GM21528 (cell line): ENCODE results near the gene CCDC178.
"Not testable (repeated sequence)": the region's sequence is repeated elsewhere in the genome, so short reads cannot be mapped to it uniquely, and the experiment has no call there.

Experiments used
- ATAC-seq: cut with Tn5 transposase; IDR thresholded peaks from one replicate; pipeline ENCODE4 v1.9.1; 2021; ENCODE audit warnings: mild to moderate bottlenecking, moderate library complexity; ENCODE audit not compliant: unreplicated experiment, low FRiP score

CCDC178 gene

DNA sequence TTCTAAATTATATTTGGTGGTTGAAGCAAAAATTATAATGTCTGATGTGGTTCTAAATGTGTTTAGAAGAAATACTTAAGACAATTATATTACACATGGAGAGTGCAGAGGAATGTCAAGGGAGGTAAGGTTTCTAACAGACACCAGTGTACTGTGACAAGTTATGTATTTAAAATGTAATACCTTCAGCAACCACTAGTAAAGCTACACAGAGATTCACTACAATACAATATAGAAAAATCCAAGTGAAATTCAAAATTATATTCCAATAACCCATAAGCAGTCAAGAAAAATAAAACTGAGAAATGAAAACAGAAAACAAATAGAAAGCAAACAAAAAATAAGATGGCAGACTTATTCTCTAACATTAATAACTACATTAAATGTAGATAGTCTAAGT is 418.2 kb downstream of the CCDC178 start:
- no peak for ATAC-seq

DNA sequence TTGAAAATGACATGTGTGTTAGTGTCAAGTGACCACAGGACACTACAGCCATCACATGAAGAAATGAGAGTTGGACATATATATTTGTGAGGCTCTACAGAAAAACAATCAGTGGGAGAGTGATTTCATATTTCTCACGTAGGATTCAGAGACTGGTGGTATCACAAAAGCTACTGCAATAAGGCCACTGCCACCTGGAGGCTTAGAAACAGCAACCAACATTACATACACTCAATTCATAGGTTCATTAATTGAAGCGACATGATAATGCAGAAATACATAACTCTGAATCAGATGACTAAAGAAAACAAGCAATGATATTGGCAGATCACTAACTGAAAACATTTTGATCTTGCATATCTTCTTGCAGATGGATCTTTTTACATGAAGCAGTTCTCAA is 419.6 kb downstream of the CCDC178 start:
- ATAC-seq: no peak

DNA sequence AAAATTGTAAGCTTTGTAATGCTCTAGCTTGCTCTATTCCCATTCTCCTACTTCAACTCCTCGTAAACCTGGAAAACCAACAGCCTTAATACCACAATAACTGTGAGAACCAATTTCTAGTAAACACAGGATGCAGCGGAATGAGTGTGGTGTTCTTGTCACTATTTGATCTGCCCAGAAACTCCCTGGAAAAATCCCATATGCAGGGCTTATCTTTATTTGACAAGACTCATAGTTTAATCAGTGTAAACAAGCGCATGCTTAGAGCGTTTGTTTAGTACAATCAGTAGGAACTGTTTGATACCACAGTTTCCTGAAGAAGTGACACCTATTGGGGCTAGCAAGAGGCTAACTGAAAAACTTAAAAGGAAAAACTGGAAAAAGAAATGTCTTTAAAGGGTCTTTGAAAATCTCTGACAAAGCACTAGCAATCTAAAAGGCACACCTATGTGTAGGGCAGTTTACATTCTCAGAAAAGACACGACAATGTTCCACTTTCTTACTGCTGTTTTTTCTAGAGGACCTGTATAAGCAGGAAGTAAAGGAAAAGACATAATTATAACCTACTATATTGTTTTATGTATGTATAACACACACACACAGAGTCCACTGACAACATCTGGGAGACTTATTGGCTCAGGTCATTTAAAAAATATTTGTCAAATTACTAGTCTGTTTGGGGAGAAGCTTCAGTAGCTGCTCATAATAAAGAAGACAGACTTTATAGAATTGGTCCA is 426.3 kb downstream of the CCDC178 start:
- ATAC-seq: no peak

DNA sequence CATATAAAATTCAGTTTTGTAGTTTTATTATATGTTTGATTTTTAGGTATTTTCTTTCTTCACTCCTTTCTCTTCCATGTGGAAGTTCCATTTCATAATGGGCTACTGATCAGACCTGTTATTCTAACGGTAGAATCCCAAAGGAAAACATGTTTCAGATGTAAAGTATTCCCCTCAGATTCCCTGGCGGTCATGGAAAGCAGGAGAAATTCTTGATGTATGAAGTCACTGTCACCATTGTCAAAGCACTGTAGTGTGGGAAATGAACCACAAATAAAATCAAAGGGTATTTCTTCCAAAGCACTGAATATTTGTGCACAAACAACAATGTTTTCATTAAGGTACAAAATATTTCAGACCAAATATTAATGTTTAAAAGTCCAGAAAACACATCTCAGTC is 430.4 kb downstream of the CCDC178 start:
- no peak for ATAC-seq

DNA sequence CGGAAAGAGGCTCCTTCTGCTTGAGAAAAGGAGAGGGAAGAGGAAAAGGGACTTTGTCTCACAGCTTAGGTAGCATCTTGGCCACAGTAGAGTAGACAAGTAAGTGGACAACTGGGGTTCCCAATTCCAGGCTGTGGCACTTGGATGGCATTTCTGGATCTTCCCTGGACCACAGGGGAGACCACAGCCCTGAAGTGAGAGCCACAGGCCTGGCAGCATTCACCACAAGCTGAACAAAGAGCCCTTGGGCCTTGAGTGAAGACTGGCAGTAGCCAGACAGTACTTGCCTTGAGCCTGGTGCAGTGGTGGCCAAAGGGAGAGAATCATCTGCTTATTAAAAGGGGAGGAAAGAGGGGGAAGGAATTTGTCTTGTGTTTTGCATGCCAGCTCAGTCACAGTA is 441.6 kb downstream of the CCDC178 start:
- no peak for ATAC-seq

DNA sequence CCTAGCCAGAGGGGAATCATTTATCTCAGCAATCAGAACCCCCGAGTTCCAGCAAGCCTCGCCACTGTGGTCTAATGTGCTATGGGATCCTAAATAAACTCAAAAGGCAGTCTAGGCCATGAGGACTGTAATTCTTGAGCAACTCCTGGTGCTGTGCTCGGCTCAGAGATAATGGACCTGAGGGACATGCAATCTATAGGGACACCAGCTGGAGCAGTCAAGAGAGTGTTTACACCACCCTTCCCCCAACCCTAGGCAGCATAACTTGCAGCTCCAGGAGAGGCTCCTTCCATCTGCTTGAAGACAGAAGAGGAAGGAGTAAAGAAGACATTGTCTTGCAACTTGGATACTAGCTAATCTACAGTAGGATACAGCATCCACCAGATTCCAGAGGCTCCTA is 442.2 kb downstream of the CCDC178 start:
- no peak for ATAC-seq

DNA sequence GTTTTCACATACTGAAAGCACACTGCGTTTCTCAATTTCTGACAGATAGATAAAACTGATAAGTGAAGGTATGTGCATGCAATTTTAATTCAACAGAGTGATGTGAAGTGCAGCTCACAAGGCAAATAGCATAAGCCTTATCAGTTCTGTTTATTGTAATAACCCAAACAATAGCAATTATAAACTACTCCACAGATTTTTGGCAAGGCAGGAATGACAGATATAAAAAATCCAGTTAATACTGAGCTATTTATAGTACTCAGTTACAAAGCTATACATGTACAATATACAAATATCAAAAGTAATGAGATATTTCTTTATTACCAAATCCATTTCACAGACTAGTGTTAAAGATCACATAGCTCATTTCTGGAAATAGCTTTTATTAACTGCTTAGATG is 456.8 kb downstream of the CCDC178 start:
- ATAC-seq: no peak

DNA sequence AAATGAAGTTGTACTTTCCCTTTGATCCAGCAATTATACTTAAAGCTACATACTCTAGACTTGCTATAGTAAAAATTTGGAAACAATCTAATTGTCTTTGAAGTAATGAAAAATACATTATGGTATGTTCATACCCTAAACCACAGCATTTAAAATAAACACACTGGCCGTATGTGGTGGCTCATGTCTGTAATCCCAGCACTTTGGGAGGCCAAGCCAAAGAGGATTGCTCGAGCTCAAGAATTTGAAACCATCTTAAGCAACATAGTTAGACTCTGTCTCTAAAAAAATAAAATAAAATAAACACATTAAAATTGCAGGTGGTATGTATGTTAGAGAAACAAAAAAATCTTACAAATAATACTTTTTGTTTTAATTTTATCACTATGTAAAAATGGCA is 459.6 kb downstream of the CCDC178 start:
- no peak for ATAC-seq

DNA sequence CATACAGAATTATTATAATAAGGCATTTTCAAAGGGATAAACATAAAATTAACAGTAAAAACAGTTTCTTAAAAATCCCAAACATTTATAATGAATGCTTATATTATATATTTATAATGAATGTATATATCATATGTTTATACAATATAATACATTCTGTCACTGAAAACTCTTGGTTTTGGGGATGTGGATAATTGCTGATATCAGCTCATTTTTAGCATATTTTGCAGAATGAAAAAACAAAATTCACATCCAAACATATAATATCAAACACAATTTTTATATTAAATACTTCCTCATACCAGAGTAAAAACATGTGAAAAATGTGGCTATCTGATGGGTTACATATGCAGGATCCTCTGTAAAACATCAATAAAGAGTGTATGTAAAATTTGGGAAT is 465.0 kb downstream of the CCDC178 start:
- ATAC-seq: no peak

DNA sequence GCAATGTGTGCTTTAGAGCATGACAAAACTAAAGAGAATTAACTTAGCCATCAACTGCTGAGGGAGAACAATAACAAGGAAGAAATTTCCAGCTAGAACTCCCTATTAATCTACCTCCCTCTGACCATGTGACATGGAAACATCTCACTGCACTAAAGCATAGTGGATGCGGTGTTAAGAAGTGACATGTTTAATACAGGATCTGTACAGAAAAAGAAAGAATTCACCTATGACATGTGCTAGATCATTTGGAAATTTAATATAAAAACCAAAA is 465.4 kb downstream of the CCDC178 start:
- ATAC-seq: peak; percentile 14

DNA sequence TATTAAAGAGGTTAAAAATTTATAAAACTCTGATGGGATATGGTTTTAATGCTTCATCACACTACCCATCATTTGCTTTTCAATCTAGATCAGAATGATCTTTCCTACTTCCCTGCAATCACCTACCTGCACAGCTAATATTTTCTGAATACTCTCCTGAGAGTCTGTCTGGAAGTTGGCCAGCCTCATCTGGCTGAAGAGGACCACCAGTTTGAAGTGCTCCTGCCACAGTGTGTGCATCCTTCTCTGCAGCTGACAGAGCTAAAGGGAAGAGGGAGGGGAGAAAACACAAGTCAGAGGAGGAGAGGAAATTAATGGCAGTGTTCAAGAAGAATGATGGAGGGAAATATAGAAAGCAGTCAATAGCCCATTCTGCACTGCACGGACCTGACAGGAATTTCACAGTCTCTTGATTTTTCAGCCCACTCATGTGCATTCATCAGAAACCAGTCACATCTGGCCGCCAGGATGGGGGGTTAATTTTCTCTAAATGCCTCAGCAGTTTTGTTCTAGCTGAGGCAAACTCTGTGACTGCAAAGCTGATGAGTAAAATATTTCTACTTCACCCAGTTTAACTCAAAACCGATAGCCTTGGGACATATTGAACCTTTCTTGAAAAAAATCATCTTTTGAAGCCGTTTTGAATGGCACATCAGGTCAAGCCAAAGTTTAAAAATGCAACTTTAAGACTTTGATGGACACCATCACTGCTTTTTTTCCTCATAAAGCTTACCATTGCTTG is 465.9 kb downstream of the CCDC178 start:
- ATAC-seq: peak; percentile 83

DNA sequence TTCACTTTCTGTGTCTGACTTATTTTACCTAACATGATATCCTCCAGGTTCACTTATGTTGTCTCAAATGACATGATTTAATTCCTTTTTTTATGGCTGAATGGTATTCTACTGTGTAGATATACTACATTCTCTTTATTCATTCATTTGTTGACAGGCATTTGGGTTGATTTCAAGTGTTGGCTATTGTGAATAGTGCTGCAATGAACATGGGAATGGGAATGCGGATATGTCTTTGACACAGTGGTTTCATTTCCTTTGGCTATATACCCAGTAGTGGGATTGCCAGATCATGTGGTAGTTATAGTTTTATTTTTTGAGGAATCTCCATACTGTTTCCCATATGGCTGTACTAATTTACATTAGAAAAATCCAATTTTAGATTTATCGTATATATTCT is 472.3 kb downstream of the CCDC178 start:
- ATAC-seq: no peak

DNA sequence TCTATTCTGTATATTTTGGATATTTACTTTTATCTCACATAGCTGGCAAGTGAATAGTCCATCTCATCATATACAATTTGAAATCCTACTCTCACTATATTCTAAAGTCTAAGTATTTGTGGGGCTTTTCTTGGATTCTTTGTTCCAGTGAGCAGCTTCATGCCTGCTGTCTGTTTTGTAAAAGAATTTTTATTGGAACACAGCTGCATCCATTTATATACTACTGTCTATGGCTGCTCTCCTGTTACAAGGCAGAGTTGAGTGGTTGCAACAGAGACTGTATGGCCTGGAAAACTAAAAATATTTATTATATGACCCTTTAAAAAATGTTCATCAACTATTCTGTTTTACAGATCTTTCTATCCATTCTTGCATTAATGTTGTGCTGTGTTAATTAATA is 474.4 kb downstream of the CCDC178 start:
- ATAC-seq: no peak

DNA sequence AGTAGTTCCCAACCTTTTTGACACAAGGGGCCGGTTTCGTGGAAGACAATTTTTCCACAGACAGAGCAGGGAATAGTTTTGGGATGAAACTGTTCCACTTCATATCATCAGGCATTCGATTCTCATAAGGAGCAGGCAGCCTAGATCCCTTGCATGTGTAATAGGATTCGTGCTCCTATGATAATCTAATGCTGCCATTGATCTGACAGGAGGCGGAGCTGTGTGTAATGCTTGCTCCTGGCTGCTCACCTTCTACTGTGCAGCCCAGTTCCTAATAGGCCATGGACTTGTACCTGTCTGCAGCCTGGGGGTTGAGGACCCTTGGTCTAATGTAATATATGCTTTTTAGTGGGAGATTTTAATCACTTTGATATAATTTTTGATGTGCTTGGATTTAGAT is 479.0 kb downstream of the CCDC178 start:
- no peak for ATAC-seq

DNA sequence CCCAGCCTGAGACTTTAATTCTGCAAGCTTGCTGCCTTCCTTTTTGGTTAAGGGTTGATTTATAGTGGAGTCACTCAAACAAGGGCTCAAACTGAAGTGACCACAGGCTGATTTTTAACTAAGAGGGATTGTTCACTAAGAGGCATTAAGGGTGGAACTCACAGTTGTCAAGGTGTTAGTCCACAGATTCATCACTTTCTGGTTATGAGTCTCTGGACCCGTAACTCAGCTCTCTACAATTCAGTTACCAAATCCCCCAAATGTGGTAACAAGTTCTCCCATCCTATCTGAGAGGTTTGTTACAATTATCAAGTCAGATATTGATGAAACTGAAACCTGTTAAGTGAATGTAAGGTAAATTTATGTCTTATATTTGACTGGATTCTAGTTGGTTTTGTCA is 481.8 kb downstream of the CCDC178 start:
- ATAC-seq: no peak

DNA sequence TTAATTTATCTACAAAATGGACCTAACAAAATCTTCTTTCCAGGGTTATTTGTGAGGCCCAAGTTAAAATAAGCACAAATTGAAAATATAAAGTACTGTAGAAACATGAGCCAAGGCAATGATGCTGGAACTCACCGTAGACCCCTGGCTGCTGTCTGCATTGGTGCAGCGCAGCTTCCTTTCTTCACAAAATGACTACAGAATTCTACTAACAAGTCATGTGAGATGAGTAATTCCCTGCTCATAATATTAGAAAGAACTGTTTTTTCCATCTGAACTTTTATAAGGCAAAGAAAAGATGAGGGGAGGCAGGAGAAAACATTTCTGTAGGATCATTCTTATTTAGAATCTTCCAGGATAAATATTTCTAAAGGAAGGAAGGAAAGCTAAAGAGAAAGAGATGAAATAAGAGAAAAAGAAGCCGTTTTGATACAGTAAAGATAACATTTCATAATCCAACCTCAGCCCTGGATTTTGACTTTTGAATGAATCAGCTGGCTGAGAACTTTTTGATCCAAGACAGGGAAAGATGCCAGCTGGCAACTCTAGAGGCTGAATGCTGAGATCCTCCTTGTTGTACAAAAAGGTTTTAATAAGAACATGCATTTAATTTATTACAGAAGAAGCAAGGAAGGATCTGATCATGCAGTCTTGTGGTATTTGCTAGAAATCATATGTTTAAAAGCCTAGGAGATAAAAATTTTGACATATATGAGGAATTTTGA is 483.8 kb downstream of the CCDC178 start:
- no peak for ATAC-seq

DNA sequence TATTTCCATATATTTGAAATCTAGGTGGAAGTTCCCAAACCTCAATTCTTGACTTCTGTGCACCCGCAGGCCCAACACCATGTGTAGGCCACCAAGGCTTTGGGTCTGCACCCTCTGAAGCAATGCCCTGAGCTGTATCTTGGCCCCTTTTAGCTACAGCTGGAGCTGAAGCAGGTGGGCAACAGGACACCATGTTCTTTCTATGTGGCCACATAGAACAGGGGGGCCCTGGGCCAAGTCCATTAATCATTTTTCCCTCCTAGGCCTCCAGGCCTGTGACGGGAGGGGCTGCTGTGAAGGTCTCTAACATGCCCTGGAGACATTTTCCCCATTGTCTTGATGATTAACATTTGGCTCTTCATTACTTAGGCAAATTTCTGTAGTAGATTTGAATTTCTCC is 488.2 kb downstream of the CCDC178 start:
- ATAC-seq: not testable (repeated sequence)

DNA sequence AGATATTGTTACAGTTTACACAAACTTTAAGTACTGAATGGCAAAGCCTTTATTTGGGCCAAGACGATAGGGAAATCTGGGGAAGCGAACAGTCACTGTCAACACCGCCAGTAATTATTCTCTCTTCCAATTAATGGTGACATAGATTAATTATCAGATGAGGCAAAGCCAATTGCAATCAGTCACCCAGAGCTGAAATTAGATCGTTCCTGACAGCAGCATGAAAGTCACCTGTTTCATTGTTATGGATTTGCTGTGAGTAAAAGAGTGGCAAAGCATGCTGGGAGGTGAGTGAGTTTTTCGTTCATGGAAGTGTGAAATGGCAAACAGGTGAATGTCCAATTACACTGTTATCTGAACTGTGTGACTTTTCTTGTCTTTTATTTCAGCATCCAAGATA is 502.9 kb downstream of the CCDC178 start:
- ATAC-seq: no peak

DNA sequence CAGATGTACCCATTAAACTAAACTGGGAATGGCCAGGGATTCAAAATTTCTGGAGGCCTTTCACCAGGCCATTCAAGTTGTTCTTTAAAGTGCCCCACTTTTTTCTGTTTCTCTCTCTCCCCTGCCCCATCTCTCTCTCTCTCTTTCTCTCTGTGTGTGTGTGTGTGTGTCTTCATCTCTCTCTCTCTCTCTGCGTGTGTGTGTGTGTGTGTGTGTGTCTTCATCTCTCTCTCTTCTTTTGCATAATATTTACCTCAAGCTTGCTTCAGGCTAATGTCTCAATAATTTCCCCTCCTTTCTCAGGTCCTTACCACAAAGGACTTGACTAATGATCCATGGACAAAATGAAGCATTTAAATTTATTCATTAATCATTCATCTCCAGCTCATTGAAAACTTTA is 503.5 kb downstream of the CCDC178 start:
- no peak for ATAC-seq

DNA sequence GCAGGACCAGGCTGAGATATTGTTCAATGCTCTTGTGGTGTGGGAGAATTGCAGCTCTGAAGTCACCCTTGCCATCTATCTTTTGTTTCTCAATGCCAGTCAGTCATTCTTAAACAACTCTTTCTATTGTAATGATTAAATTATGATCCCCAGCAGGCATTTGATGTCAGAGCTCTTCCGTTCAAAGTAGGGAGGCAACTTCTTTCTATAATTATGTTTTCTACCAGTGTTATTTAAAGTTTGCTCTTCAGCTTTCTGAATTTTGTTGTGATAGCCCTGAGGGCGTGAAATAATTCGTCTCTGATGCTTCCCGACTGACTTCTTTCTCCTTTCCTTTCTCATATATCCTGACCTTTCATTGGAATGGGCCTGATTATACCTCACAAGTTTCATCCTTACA is 506.3 kb downstream of the CCDC178 start:
- ATAC-seq: no peak

DNA sequence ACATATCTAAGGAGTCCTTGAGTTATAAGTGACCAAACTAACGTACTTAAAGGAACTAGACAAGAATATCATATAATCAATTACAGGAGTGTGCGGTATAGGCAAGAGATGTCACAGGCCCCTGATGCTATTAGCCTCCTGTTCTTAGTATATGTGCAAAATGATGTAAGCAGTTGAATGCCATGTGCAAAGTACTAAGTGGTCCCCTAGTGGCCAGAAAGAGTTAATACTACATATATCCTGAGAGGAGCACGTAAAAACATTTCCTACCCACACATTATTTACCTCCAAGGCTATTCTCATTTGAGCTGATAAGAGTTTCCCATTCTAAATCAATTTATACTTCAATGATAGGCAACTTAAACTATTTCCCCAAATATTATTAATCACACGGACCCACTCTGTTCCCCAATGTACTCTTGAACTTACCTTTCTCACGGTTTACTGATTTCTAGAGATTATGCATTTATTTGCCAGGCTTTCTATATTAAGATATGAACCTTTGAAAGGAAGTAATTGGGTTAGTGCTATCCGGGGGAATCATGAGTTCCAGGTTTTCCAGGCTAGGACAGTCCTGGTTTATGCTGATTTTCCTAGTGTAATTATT is 509.7 kb downstream of the CCDC178 start:
- peak; percentile 98 for ATAC-seq
